Measurements from ENCODE around the gene LIMCH1.

DNA sequence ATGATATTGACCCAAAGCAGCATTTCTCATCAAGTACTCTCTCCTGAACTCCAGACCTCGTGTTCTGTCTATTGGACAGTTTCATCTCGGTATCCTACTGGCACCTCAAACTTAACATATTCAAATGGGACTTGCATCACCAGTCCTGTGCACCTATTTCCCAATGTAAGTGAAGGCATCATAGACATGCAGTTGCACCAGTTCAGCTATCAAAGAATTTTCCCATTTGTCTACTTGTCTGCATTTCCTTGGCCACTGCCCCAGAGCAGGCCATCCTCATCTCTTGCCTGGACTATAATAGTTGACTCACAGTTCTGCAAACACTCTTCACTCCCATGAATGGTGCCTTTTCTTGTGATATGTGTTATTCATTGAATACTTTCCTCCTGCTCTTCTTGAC is 11.3 kb upstream of the LIMCH1 start:
- TF ChIP-seq POLR2A (IDR thresholded peaks at IDR 0.05) (no peak), EP300 (IDR thresholded peaks at IDR 0.05) (no peak), POLR2AphosphoS5 (IDR thresholded peaks at IDR 0.05) (no peak)
- TF ChIP-seq, protein P1, sequence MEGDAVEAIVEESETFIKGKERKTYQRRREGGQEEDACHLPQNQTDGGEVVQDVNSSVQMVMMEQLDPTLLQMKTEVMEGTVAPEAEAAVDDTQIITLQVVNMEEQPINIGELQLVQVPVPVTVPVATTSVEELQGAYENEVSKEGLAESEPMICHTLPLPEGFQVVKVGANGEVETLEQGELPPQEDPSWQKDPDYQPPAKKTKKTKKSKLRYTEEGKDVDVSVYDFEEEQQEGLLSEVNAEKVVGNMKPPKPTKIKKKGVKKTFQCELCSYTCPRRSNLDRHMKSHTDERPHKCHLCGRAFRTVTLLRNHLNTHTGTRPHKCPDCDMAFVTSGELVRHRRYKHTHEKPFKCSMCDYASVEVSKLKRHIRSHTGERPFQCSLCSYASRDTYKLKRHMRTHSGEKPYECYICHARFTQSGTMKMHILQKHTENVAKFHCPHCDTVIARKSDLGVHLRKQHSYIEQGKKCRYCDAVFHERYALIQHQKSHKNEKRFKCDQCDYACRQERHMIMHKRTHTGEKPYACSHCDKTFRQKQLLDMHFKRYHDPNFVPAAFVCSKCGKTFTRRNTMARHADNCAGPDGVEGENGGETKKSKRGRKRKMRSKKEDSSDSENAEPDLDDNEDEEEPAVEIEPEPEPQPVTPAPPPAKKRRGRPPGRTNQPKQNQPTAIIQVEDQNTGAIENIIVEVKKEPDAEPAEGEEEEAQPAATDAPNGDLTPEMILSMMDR (IDR thresholded peaks at IDR 0.05) = no peak

All from suprapubic skin (tissue), 4 donors.